AG04450 (cell line): Measurements from ENCODE around the gene CTSC. TPM values are rescaled to one million over a fixed set of nuclear protein-coding genes. Genes with fewer than 3 reads are reported as not detected.

Experiments used
- CTCF ChIA-PET: fragments of 300-600, 350-600 bp; formaldehyde crosslinking; extraction: SDS; loops from one replicate; lab custom pipeline; 2022; ENCODE audit warnings: antibody characterized with exemption, inconsistent platforms; lab: Charles Lee
- POLR2A ChIA-PET: fragments of 350-600 bp; formaldehyde crosslinking; extraction: SDS; loops from one replicate; lab custom pipeline; 2021; ENCODE audit warnings: antibody characterized with exemption, inconsistent platforms; lab: Yijun Ruan, JAX
- DNase-seq: peaks from one replicate; pipeline ENCODE4 v3.0.0-alpha.2; 2011; ENCODE audit warnings: low read depth, low spot score
- H3K27ac ChIP-seq: one replicate; pipeline ENCODE4 v1.5.1; 2012; ENCODE audit warnings: low read depth, low read length, control low read depth
- H3K27me3 ChIP-seq: one replicate; pipeline ENCODE4 v1.6.0; 2012; ENCODE audit warnings: low read length; ENCODE audit not compliant: control insufficient read depth, insufficient read depth
- H3K4me3 ChIP-seq: 2 replicates; pipeline ENCODE4 v1.5.1; 2011; ENCODE audit warnings: mild to moderate bottlenecking, low read depth, low read length, control low read depth
- H3K9me3 ChIP-seq: 2 replicates; pipeline ENCODE4 v1.5.1; 2012; ENCODE audit warnings: low read length; ENCODE audit not compliant: control insufficient read depth, insufficient read depth
- polyA plus RNA-seq: library from polyadenylated mRNA; depleted of rRNA; stranded (reverse); fragments of >200 nt; gene quantifications from 2 replicates; pipeline ENCODE4 v1.2.3, GENCODE V29; 2011
- TF ChIP-seq, protein P1 (sequence below): IDR thresholded peaks from 2 replicates; pipeline ENCODE4 v1.5.1; 2011; ENCODE audit warnings: low read depth, low read length, control low read depth, inconsistent platforms

CTSC gene
- polyA plus RNA-seq, 1 experiment = 565 TPM

- TF ChIP-seq, protein P1, sequence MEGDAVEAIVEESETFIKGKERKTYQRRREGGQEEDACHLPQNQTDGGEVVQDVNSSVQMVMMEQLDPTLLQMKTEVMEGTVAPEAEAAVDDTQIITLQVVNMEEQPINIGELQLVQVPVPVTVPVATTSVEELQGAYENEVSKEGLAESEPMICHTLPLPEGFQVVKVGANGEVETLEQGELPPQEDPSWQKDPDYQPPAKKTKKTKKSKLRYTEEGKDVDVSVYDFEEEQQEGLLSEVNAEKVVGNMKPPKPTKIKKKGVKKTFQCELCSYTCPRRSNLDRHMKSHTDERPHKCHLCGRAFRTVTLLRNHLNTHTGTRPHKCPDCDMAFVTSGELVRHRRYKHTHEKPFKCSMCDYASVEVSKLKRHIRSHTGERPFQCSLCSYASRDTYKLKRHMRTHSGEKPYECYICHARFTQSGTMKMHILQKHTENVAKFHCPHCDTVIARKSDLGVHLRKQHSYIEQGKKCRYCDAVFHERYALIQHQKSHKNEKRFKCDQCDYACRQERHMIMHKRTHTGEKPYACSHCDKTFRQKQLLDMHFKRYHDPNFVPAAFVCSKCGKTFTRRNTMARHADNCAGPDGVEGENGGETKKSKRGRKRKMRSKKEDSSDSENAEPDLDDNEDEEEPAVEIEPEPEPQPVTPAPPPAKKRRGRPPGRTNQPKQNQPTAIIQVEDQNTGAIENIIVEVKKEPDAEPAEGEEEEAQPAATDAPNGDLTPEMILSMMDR = no peak
- DNase-seq = no peak
- no peaks in the 10 kb centered on the region for H3K9me3 ChIP-seq
- ChIA-PET POLR2A (interaction anchor here (0.7 to 0.9 kb wide), 2 partner anchors 18 to 85 kb away, joined by 3 to 4 read pairs; no protein-coding TSS in a partner anchor), CTCF (interaction anchor here (1.0 kb wide), 1 partner anchor 213 kb away, joined by 3 read pairs; no protein-coding TSS in a partner anchor)
- H3K27ac ChIP-seq = no peak overlapping the region
- H3K4me3 ChIP-seq = no peak overlapping the region
- no peaks in the 10 kb centered on the region for H3K27me3 ChIP-seq
Measured at GRCh38 chr11:88330826-88331428, 6.6 kb downstream of the CTSC start.

- CTCF ChIA-PET = interaction anchor here (1.3 to 1.6 kb wide), 3 partner anchors 208 to 216 kb away, joined by 3 to 9 read pairs (median 7); no protein-coding TSS in a partner anchor
- H3K27ac ChIP-seq = no peak overlapping the region
Measured at GRCh38 chr11:88329563-88330250, 7.8 kb downstream of the CTSC start.

GRCh38 chr11:88327462-88328143 lies 9.9 kb downstream of the CTSC start:
- H3K4me3 ChIP-seq = no peak overlapping the region
- TF ChIP-seq, protein P1 = no peak
- no peak overlapping the region for H3K27ac ChIP-seq
- no peaks in the 10 kb centered on the region for H3K27me3 ChIP-seq
- ChIA-PET POLR2A (interaction anchor here (0.8 kb wide), 1 partner anchor 10 kb away, joined by 3 read pairs; the partner anchor contains the start of gene CTSC), CTCF (interaction anchor here (0.6 to 1.6 kb wide), 4 partner anchors 17 to 311 kb away, joined by 3 to 5 read pairs (median 4); no protein-coding TSS in a partner anchor)
- H3K9me3 ChIP-seq = no peaks in the 10 kb centered on the region
- no peak for DNase-seq

More at GRCh38 chr11:88329563-88330250, 7.8 kb downstream of the CTSC start:
- TF ChIP-seq, protein P1 = no peak
- POLR2A ChIA-PET = interaction anchor here (0.6 to 1.1 kb wide), 5 partner anchors 9 to 1163 kb away, joined by 3 to 7 read pairs (median 4); no protein-coding TSS in a partner anchor
- Histone ChIP-seq H3K9me3 (no peaks in the 10 kb centered on the region), H3K27me3 (no peaks in the 10 kb centered on the region), H3K4me3 (no peak overlapping the region)
- DNase-seq = no peak

DNA sequence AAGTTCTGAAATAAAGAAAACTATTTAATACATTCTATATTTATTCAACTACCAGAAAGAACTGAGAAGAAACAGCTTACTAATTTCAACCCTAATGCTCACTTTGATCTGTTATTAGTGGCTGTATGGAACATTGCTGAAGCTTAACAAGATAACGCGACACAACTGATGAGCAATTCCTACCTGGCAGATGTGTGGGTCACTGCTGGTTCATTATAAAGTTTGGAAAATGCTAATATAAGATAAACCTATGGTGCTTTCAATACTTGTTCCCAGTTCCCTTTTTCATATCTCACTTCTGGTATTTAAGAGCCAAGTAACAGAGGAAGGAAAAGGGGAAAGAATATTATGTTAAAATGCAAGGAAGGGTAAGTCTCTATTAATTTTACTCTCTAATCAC lies 10.5 kb downstream of the CTSC start:
- no peak overlapping the region for H3K4me3 ChIP-seq
- CTCF ChIA-PET = interaction anchor here (1.0 to 1.6 kb wide), 4 partner anchors 10 to 311 kb away, joined by 3 to 5 read pairs (median 4); no protein-coding TSS in a partner anchor
- no peak overlapping the region for H3K27ac ChIP-seq
- no peaks in the 10 kb centered on the region for H3K9me3 ChIP-seq
- no peak for DNase-seq
- POLR2A ChIA-PET = no interaction called here
- no peaks in the 10 kb centered on the region for H3K27me3 ChIP-seq
- TF ChIP-seq, protein P1 = no peak
